ENCODE measurements around the gene PSMB8.

DNA sequence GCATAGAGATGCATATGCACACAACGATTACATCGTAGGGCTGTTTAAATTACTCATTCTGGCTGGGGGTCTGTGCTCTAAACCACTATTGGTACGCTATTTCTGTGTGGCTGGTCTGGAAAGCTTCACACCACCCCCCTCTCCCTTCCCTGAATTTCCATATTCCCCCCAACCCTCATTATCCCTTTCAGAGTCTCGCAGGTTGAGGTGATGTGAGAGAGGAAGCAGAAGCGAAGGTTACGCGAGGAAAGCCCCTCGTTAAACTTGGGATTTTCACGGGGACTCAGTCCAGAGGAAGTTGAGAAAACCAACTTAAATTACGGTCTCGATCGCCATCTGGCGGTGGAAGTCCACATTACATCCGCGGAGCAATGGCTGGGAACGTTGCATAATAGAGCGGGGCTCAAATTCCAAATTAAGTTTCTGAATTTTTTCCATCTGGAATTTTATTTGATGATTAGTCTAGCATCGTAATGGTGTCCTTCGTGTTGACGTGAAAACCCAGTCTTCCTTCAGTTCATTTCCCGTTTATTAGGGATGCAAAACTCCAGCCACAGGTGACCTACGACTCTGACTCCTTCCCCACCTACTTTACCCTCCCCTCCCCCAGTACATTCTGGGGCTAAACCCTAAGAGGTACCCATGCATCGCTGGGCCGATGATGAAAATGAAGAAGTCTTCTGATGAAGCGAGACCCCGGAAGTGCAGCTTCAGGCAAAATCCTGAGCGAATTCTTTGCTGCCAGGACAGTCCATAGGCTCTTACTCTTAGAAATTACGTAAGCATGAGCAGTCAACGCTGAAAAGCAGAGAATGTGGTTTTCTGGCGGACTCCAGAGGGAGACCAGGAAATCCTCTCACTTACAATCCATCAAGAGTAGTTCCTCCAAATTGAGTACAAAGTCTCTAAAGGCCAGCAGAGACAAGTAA, 46.7 kb downstream of the PSMB8 start:
- TF ChIP-seq POLR2A (IDR thresholded peaks at IDR 0.05; ENCODE audit: borderline replicate concordance, extremely low read depth, insufficient read depth, insufficient read length): no peak
- TF ChIP-seq, protein P1, sequence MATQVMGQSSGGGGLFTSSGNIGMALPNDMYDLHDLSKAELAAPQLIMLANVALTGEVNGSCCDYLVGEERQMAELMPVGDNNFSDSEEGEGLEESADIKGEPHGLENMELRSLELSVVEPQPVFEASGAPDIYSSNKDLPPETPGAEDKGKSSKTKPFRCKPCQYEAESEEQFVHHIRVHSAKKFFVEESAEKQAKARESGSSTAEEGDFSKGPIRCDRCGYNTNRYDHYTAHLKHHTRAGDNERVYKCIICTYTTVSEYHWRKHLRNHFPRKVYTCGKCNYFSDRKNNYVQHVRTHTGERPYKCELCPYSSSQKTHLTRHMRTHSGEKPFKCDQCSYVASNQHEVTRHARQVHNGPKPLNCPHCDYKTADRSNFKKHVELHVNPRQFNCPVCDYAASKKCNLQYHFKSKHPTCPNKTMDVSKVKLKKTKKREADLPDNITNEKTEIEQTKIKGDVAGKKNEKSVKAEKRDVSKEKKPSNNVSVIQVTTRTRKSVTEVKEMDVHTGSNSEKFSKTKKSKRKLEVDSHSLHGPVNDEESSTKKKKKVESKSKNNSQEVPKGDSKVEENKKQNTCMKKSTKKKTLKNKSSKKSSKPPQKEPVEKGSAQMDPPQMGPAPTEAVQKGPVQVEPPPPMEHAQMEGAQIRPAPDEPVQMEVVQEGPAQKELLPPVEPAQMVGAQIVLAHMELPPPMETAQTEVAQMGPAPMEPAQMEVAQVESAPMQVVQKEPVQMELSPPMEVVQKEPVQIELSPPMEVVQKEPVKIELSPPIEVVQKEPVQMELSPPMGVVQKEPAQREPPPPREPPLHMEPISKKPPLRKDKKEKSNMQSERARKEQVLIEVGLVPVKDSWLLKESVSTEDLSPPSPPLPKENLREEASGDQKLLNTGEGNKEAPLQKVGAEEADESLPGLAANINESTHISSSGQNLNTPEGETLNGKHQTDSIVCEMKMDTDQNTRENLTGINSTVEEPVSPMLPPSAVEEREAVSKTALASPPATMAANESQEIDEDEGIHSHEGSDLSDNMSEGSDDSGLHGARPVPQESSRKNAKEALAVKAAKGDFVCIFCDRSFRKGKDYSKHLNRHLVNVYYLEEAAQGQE (IDR thresholded peaks at IDR 0.05; ENCODE audit: low read depth): no peak

All from HCT116 (cell line).